ENCODE data around the gene NMNAT3. TPM values are rescaled to one million over a fixed set of nuclear protein-coding genes. Genes with fewer than 3 reads are reported as not detected.

NMNAT3 gene
- total RNA-seq, 6 donors from 2014 or later: 3.3 to 8.4 (median 5.5) TPM

DNA sequence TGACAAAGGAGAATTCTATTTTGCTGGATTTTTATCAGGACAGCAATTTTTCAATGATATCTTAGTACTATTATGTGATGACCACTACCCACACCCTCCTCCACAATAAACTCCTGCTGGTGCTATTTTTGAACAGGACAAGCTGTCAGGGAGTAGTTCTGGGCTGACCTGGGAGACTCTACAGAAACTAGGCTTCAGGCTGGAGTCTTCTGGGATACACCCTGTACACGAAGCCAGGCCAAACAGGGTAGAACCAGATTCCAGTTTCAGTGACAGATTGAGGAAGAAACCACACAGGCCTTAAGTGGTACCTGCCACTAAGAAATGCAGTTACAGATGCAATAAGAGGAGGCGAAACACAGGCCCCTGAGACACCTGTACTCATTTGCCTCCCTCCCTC, 12.8 kb downstream of the NMNAT3 start:
- TF ChIP-seq POLR2AphosphoS5 (IDR thresholded peaks at IDR 0.05) (no peak), POLR2A (IDR thresholded peaks at IDR 0.05) (no peak), EP300 (IDR thresholded peaks at IDR 0.05) (no peak)
- TF ChIP-seq, protein P1, sequence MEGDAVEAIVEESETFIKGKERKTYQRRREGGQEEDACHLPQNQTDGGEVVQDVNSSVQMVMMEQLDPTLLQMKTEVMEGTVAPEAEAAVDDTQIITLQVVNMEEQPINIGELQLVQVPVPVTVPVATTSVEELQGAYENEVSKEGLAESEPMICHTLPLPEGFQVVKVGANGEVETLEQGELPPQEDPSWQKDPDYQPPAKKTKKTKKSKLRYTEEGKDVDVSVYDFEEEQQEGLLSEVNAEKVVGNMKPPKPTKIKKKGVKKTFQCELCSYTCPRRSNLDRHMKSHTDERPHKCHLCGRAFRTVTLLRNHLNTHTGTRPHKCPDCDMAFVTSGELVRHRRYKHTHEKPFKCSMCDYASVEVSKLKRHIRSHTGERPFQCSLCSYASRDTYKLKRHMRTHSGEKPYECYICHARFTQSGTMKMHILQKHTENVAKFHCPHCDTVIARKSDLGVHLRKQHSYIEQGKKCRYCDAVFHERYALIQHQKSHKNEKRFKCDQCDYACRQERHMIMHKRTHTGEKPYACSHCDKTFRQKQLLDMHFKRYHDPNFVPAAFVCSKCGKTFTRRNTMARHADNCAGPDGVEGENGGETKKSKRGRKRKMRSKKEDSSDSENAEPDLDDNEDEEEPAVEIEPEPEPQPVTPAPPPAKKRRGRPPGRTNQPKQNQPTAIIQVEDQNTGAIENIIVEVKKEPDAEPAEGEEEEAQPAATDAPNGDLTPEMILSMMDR (IDR thresholded peaks at IDR 0.05): no peak

DNA sequence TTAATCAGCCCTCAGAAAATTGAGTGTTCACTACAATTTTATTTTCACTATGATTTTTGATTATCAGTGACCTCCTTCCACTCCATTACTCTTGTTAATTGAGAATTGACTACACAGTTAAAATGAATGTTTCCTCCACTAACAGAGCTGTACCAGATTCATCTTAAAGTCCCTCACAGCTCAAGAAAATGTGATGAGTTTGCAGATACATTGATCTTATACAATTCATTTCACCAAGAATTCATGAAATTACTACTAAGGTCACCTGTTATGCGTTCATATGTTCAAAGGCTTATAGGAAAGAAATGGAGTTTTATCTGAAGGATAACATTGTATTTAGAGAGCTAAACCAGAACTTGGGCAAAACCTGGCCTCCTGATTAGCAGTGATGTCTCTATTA, 17.5 kb downstream of the NMNAT3 start:
- ATAC-seq (ENCODE audit: low FRiP score in 2 of 2) (no peak), DNase-seq (no peak)
- 42 to 44% methylated on average over 1 of the region's 1 CpG for WGBS, 2 donors
- no peaks in the 10 kb centered on the region for H3K36me3 ChIP-seq
- no peaks in the 10 kb centered on the region for H3K27me3 ChIP-seq
- no peak overlapping the region for H3K4me3 ChIP-seq
- no peaks in the 10 kb centered on the region for H3K9me3 ChIP-seq
- no peaks in the 10 kb centered on the region for H3K4me1 ChIP-seq
- no peak overlapping the region for H3K27ac ChIP-seq
- TF ChIP-seq EP300 (IDR thresholded peaks at IDR 0.05): no peak

More for the DNA sequence above, 12.8 kb downstream of the NMNAT3 start:
- H3K4me3 ChIP-seq: no peak overlapping the region
- DNase-seq (no peak), ATAC-seq (ENCODE audit: low FRiP score in 2 of 2) (no peak)
- H3K27me3 ChIP-seq: no peaks in the 10 kb centered on the region
- 92 to 94% methylated on average over 2 of the region's 2 CpGs for WGBS, 2 donors
- no peaks in the 10 kb centered on the region for H3K9me3 ChIP-seq
- no peaks in the 10 kb centered on the region for H3K36me3 ChIP-seq
- no peak overlapping the region for H3K27ac ChIP-seq
- no peaks in the 10 kb centered on the region for H3K4me1 ChIP-seq

DNA sequence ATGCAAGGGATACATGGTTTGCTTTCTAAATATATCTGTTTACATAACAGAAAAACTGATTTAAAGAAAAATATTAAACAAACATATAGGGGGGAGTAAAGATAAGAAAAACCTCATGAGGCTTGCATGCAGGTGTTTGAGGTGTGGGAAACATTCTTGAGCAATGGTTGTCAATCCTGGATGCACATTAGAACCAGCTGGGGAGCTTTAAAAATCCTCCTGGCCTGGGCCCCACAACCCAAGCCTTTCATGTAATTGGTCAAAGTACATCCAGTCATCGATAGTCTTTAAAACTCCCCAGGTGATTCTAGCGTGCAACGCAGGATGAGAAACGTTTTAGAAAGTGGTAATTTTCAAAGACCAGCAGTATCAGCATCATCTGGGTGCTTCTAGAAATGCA, 18.3 kb downstream of the NMNAT3 start:
- no peak overlapping the region for H3K27ac ChIP-seq
- no peaks in the 10 kb centered on the region for H3K4me1 ChIP-seq
- H3K4me3 ChIP-seq: no peak overlapping the region
- H3K9me3 ChIP-seq: no peaks in the 10 kb centered on the region
- no peaks in the 10 kb centered on the region for H3K27me3 ChIP-seq
- DNase-seq (no peak), ATAC-seq (ENCODE audit: low FRiP score in 2 of 2) (no peak)
- TF ChIP-seq, protein P1 (IDR thresholded peaks at IDR 0.05): no peak
- TF ChIP-seq POLR2A (IDR thresholded peaks at IDR 0.05) (no peak), POLR2AphosphoS5 (IDR thresholded peaks at IDR 0.05) (no peak), EP300 (IDR thresholded peaks at IDR 0.05) (no peak)
- H3K36me3 ChIP-seq: no peaks in the 10 kb centered on the region
- 93 to 95% methylated on average over 4 of the region's 4 CpGs for WGBS, 2 donors

DNA sequence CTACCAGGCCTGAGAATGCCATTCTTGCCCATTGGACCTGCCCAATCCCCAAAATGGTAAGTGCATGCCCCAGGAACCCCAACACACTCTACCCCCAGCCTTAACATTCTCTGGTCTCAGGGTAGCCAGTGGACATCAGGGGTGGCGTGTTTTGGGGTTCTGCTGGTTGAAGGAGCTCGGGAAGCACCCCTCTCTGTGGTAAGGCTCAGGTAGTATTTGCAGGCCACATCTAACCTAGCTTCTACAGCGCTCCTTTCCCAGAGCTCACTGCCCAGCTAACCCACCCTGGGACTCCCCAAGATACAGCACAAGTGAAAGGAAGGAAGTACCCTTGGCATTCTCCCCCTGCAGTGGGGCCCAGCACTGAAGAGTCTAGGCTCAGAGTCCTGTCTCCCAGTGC, 19.8 kb downstream of the NMNAT3 start:
- TF ChIP-seq EP300 (IDR thresholded peaks at IDR 0.05) (no peak), POLR2A (IDR thresholded peaks at IDR 0.05) (no peak), POLR2AphosphoS5 (IDR thresholded peaks at IDR 0.05) (no peak)
- TF ChIP-seq, protein P1 (IDR thresholded peaks at IDR 0.05): no peak

DNA sequence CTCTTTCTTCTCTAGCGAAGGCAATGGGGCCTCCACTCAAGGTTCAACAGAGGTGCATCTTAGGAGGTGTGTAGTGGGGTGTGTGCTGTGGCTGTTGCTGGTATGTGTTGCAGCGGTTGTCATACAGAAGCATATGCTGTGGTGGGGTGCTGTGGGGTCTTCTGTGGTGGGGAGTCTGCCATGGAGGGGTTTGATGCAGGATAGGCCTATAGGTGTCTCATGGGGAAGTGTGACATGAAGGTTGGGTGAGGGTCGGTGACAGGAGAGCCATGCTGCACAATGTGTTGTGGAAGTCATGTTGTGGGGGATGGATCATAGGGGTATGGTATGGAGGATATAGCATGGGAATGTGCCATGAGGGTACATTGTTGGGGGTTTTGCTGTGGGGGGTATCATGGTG, 20.3 kb downstream of the NMNAT3 start:
- TF ChIP-seq, protein P1 (IDR thresholded peaks at IDR 0.05): no peak
- TF ChIP-seq POLR2AphosphoS5 (IDR thresholded peaks at IDR 0.05) (no peak), POLR2A (IDR thresholded peaks at IDR 0.05) (no peak), EP300 (IDR thresholded peaks at IDR 0.05) (no peak)
- ATAC-seq (ENCODE audit: low FRiP score in 2 of 2): no peak
- H3K4me1 ChIP-seq: no peaks in the 10 kb centered on the region
- H3K27ac ChIP-seq: no peak overlapping the region
- no peak for DNase-seq
- no peaks in the 10 kb centered on the region for H3K9me3 ChIP-seq
- H3K27me3 ChIP-seq: no peaks in the 10 kb centered on the region
- WGBS, 2 donors: 95 to 98% methylated on average over 3 of the region's 3 CpGs
- H3K4me3 ChIP-seq: no peak overlapping the region
- H3K36me3 ChIP-seq: no peaks in the 10 kb centered on the region

More for the DNA sequence above, 19.8 kb downstream of the NMNAT3 start:
- no peaks in the 10 kb centered on the region for H3K4me1 ChIP-seq
- no peaks in the 10 kb centered on the region for H3K9me3 ChIP-seq
- ATAC-seq (ENCODE audit: low FRiP score in 2 of 2): no peak
- H3K27me3 ChIP-seq: no peaks in the 10 kb centered on the region
- no peak overlapping the region for H3K27ac ChIP-seq
- DNase-seq: no peak
- no peak overlapping the region for H3K4me3 ChIP-seq
- H3K36me3 ChIP-seq: no peaks in the 10 kb centered on the region
- 73 to 100% methylated on average over 2 to 3 of the region's 3 CpGs for WGBS, 2 donors

Measured in upper lobe of left lung (tissue), 6 donors.